ENCODE measurements around the gene BMERB1.
"Not testable (repeated sequence)": the region's sequence is repeated elsewhere in the genome, so short reads cannot be mapped to it uniquely, and the experiment has no call there.

BMERB1 gene

DNA sequence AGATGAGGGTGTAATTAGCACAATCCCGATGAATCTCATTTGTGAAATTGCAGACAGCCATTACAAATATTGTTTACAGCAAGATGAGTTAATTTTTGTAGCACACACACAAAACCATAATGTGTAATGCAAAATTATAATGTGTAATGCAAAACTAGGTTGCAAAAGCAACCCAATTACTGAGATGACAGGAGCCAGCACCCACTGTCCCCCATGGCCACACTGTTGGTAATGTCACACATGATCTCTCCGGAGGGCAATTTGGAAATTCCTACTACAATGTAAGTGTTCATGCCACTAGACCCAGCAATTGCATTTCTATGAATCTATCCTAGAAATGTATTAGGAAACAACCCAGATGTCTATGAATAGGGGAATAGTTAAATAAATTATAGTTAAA lies 131.7 kb downstream of the BMERB1 start:
- no peak for DNase-seq

DNA sequence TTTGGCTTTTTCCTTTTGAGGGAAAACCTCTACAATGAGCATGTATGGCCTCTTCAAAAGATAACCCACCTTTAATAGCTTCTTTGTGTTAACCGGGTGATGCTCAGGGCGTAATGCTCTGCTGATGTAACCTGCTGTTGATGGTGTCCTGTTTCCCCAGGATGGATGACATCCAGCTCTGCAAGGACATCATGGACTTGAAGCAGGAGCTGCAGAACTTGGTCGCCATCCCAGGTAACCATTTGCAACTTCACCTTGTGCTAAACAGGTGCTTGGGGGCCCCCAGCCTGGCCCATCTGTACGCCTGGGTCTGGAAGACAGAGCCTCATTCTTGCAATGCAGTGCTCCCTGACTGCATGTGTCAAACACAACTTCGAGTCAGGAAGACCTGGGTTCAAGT lies 133.4 kb downstream of the BMERB1 start:
- DNase-seq: no peak

DNA sequence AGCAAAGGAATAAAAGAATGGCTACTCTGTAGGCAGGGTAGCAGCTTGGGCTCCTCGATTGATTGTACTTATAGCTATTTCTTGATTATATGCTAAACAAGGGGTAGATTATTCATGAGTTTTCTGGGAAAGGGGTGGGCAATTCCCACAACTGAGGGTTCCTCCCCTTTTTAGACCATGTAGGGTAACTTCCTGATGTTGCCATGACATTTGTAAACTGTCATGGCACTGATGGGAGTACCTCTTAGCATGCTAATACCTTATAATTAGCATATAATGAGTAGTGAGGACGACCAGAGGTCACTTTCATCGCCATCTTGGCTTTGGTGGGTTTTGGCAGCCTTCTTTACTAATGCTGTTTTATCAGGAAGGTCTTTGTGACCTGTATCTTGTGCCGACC lies 136.3 kb downstream of the BMERB1 start:
- DNase-seq: not testable (repeated sequence)

GRCh38 chr16:15571557-15571956 lies 137.2 kb downstream of the BMERB1 start:
- no peak for DNase-seq

DNA sequence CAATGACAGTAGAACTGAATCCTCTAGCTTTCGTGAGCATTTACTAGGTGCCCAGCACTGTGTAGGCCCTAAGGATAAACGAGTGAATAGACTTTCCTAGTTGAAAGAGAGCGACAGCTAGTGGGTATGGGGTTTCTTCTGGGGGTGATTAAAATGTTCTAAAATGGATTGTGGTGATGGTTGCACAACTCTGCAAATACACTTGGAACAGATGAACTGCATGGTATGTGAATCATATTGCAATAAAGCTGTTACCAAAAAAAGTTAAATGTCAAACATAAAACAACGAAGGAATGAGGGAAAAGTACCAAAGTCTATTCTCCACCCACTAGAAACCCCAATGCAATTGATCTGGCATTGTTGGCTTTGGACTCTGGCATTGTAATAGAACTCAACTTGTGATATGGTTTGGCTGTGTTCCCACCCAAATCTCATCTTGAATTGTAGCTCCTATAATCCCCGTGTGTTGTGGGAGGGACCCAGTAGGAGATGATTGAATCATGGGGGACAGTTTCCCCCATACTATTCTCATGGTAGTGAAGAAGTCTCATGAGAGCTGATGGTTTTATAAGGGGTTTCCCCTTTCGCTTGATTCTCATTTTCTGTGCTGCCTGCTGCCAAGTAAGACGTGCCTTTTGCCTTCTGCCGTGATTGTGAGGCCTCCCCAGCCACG lies 138.1 kb downstream of the BMERB1 start:
- DNase-seq: peak; percentile 57

DNA sequence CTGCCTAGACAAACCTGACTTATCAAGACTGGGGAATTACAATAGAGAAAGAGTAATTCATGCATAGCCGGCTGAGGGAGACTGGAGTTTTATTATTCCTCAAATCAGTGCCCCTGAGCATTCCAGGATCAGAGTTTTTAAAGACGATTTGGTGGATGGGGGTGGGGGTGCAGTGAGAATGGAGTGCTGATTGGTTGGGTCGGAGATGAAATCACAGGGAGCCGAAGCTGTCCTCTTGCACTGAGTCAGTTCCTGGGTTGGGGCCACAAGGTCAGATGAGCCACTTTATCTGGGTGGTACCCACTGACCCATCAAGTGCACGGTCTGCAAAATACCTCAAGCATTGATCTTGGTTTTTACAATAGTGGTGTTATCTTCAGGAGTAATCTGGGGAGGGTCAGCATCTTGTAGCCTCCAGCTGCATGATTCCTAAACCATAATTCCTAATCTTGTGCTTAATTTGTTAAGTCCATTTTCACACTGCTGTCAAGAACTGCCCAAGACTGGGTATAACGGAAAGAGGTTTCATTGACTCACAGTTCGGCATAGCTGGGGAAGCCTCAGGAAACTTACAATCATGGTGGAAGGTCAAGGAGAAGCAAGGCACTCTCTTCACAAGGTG lies 139.0 kb downstream of the BMERB1 start:
- DNase-seq: no peak

DNA sequence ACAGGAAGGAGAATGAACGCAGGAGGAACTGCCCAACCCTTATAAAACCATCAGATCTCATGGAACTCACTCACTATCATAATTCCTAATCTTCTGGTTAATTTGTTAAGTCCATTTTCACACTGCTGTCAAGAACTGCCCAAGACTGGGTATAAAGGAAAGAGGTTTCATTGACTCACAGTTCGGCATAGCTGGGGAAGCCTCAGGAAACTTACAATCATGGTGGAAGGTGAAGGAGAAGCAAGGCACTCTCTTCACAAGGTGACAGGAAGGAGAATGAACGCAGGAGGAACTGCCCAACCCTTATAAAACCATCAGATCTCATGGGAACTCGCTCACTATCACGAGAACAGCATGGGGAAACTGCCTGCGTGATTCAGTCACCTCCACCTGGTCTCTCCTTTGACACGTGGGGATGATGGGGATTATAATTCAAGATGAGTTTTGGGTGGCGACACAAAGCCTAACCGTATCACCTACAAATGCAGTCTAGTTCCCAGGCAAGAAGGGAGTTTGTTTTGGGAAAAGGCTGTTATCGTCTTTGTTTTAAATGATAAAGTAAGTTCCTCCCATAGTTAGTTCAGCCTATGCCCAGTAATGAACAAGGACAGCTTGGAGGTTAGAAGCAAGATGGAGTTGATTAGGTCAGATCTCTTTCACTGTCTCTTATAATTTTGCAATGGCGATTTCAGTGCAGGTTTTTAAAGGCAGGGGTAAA lies 139.7 kb downstream of the BMERB1 start:
- DNase-seq: not testable (repeated sequence)

- no peak for DNase-seq
Measured at GRCh38 chr16:15574614-15574948, 140.2 kb downstream of the BMERB1 start.

DNA sequence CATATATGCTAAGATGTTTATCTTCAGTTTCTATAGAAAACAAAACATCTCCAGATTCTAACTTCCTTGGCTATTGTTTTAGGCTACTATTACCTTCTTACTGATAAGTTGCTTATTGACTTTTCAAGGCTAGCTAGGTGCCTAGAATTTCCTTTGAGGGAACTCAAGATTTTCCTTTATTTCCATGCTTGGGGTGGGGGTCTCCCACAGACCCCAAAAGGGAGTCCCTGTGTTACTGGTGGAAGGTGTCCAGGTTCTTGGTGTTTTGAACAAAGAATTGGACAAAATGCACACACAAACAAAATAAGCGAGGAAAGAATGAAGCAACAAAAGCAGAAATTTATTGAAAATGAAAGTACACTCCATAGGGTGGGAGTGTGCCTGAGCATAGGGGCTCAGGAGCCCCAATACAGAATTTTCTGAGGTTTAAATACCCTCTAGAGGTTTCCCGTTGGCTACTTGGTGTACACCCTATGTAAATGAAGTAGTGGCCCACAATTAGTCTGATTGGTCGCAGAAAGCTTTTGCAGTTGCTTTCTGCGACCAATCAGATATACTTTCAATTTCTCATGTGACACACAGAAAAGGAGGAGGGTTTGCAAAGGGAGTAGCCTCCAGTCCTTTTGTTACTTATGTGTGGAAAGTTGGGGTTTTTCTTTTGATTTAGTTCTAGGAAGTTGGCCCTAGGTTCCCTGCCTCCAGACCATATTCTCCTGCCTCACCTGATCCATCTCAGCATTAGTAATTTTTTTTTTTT lies 141.1 kb downstream of the BMERB1 start:
- DNase-seq: no peak

GRCh38 chr16:15576960-15577958 lies 142.9 kb downstream of the BMERB1 start:
- no peak for DNase-seq

GRCh38 chr16:15578824-15579223 lies 144.4 kb downstream of the BMERB1 start:
- no peak for DNase-seq

GRCh38 chr16:15581127-15581815 lies 146.9 kb downstream of the BMERB1 start:
- no peak for DNase-seq

GRCh38 chr16:15583526-15583925 lies 149.1 kb downstream of the BMERB1 start:
- DNase-seq: no peak

DNA sequence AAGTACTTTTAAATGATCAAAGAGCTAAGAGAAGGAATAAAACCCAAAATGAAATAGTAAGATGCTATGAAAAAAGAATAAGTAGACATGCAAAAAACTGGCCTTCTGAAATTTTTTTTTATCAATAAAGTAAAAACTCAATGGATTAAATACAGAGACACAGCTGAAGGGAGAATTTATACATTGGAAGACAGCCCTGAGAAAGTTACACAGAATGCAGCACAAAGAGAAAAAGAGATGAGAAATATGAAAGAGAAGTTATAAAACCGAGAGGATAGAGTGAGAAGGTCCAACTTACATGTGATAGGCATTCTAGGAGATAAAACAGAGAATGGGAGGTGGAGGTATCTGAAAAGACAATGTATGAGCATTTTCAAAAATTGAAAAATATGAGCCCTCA lies 151.6 kb downstream of the BMERB1 start:
- no peak for DNase-seq

GRCh38 chr16:15586716-15587115 lies 152.3 kb downstream of the BMERB1 start:
- DNase-seq: no peak

DNA sequence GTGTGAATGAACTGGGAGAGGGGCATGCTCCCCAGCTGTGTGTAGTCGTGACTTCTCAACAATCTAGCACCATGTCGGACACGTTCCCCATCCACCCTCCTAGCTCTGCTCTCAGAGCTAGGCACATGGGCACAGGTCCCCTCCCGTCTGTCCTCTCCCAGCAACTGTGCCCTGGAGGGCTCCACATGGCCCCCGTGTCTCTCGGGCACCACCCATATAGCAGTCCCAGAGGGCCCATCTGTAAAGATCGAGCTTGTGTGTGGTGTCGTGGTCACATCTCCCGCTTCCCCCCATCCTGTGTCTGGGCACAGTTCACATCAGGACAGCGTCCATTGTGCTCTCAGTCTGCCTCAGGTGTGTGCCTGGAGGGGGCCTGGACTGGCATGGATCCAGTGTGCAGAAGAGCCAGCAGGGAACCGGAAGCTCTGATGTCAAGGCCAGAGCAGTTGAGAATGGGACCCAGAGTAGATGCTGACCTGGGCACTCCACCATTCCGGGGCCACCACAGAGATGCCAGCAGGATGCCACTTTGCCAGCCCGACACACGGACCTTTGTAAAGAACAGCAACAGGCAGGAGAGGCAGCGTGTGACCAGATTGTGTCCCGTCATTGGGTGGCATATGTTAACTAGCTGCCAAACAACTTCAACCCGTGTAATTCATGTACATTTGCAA lies 152.9 kb downstream of the BMERB1 start:
- DNase-seq: no peak

- peak; percentile 16 for DNase-seq
Measured at GRCh38 chr16:15592324-15592723, 157.9 kb downstream of the BMERB1 start.

GRCh38 chr16:15593235-15593634 lies 158.8 kb downstream of the BMERB1 start:
- DNase-seq: no peak

DNA sequence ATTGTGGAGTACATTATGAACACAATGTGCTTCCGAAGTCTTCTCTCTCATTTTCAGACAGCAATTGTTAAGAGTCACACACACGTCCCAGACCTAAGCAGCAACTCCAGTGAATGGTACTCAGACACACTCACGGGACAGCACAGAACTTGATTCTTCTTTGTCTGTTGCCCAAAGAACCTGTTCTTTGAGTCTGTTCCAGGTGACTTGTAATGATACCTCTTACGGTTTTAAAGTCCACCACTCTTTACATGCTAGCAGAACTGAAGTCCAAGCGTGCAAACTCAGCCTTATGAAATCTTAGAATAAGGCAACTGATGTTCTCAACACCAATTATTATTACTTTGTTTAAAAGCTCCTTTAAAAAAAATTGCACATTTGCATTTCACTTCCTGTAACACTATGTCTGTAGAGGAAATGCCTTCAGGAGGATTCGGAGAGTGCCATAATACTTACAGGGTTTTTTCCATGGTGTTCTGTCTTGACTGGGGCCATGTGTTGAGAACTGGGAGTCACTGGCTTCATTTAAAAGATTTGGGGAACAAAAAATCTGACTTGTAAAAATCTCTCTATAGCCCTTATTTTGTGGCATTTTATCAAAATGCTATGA lies 160.4 kb downstream of the BMERB1 start:
- no peak for DNase-seq

- no peak for DNase-seq
Measured at GRCh38 chr16:15597135-15597534, 162.7 kb downstream of the BMERB1 start.

All from stimulated activated CD4-positive, alpha-beta T cell treated with anti-CD3 and anti-CD28 coated beads, Interleukin-15, amount 100 ng/mL, for 24 hours (primary cell).